Mesendoderm (in vitro differentiated cells): Measurements from ENCODE around the gene TBX6.

Source experiments
- DNase-seq: peaks from one replicate; pipeline ENCODE4 v3.0.0; 2013
- H2AK5ac ChIP-seq: 2 replicates; pipeline ENCODE4 v1.6.1; 2013; ENCODE audit warnings: low read length, inconsistent platforms
- H2BK120ac ChIP-seq: 2 replicates; pipeline ENCODE4 v1.6.1; 2013; ENCODE audit warnings: low read depth, mild to moderate bottlenecking, low read length, moderate library complexity, mixed read lengths
- H2BK15ac ChIP-seq: replicated peaks from 2 replicates; pipeline ENCODE4 v1.6.1; 2013; ENCODE audit warnings: low read depth, mild to moderate bottlenecking, moderate library complexity
- H2BK5ac ChIP-seq: 2 replicates; pipeline ENCODE4 v1.6.1; 2013; ENCODE audit warnings: low read length, inconsistent platforms
- H3K18ac ChIP-seq: 2 replicates; pipeline ENCODE4 v1.6.1; 2013; ENCODE audit warnings: mild to moderate bottlenecking, low read length, mixed read lengths
- H3K23ac ChIP-seq: one replicate; pipeline ENCODE4 v1.6.1; 2013; ENCODE audit warnings: low read length
- H3K27ac ChIP-seq: 2 replicates; pipeline ENCODE4 v1.5.1; 2013; ENCODE audit warnings: low read depth, mild to moderate bottlenecking, inconsistent platforms, low read length, moderate library complexity
- H3K27me3 ChIP-seq: 2 replicates; pipeline ENCODE4 v1.6.1; 2013; ENCODE audit warnings: low read length, control low read depth, mild to moderate bottlenecking, inconsistent platforms; ENCODE audit not compliant: insufficient read depth, poor library complexity
- H3K36me3 ChIP-seq: 2 replicates; pipeline ENCODE4 v1.6.1; 2013; ENCODE audit warnings: low read length, inconsistent platforms; ENCODE audit not compliant: control insufficient read depth, insufficient read depth
- H3K4ac ChIP-seq: one replicate; pipeline ENCODE4 v1.6.1; 2013; ENCODE audit warnings: low read depth, mild to moderate bottlenecking, low read length, moderate library complexity
- H3K4me1 ChIP-seq: 2 replicates; pipeline ENCODE4 v1.6.1; 2013; ENCODE audit warnings: low read depth, low read length, inconsistent platforms; ENCODE audit not compliant: control insufficient read depth
- H3K4me2 ChIP-seq: 2 replicates; pipeline ENCODE4 v1.6.1; 2013; ENCODE audit warnings: low read length
- H3K4me3 ChIP-seq: 2 replicates; pipeline ENCODE4 v1.5.1; 2013; ENCODE audit warnings: mild to moderate bottlenecking, low read length
- H3K56ac ChIP-seq: one replicate; pipeline ENCODE4 v1.6.1; 2013; ENCODE audit warnings: low read length
- H3K79me1 ChIP-seq: 2 replicates; pipeline ENCODE4 v1.6.1; 2013; ENCODE audit warnings: low read length, inconsistent platforms
- H3K79me2 ChIP-seq: 2 replicates; pipeline ENCODE4 v1.6.1; 2013; ENCODE audit warnings: mild to moderate bottlenecking, low read length; ENCODE audit not compliant: control insufficient read depth, insufficient read depth
- H3K9ac ChIP-seq: 2 replicates; pipeline ENCODE4 v1.6.1; 2013; ENCODE audit warnings: low read length, inconsistent platforms
- H4K5ac ChIP-seq: one replicate; pipeline ENCODE4 v1.6.1; 2013; ENCODE audit warnings: low read length
- H4K8ac ChIP-seq: one replicate; pipeline ENCODE4 v1.6.1; 2013; ENCODE audit warnings: low read depth, mild to moderate bottlenecking, control low read depth, low read length, moderate library complexity
- WGBS: extraction: QIAGEN DNeasy Blood & Tissue Kit; methylation state at CpG from one replicate; pipeline ENCODE4 v1.1.7; 2013; ENCODE audit warnings: low lambda C conversion rate, missing lambda C conversion rate; ENCODE audit not compliant: insufficient coverage; ENCODE audit errors: extremely low coverage; 5-methylcytosine and 5-hydroxymethylcytosine counted together

Gene TBX6

GRCh38 chr16:30075503-30076275 lies 16.0 kb downstream of the TBX6 start, which contains the start of gene PPP4C:
Gene PPP4C (plus strand): TSS chr16:30075994. CDS start chr16:30076378, 384 bp downstream.
- Histone ChIP-seq H2BK5ac (no peak within 1 kb of the TSS), H3K27me3 (no peaks in the 10 kb centered on the region), H3K18ac (peak within 1 kb of the TSS; percentile 75), H3K4me2 (peak within 1 kb of the TSS; percentile 97), H3K79me1 (peaks cover 26% of the 10 kb centered on the region), H2BK120ac (no peak within 1 kb of the TSS), H2AK5ac (peak within 1 kb of the TSS; percentile 65), H3K36me3 (peaks cover 10% of the 10 kb centered on the region), H3K4me1 (peaks cover 2% of the 10 kb centered on the region), H3K4ac (peak within 1 kb of the TSS; percentile 64), H3K56ac (peak within 1 kb of the TSS; percentile 99), H3K27ac (peak within 1 kb of the TSS; percentile 42), H4K5ac (no peak within 1 kb of the TSS), H3K9ac (peak within 1 kb of the TSS; percentile 98), H3K4me3 (peak within 1 kb of the TSS; percentile 97), H3K23ac (peak within 1 kb of the TSS; percentile 24), H3K79me2 (peaks cover 31% of the 10 kb centered on the region), H4K8ac (no peak within 1 kb of the TSS), H2BK15ac (no peak within 1 kb of the TSS)
- WGBS = no CpG with 5 or more reads among the region's 67 CpGs
- DNase-seq = peak; percentile 94

- Histone ChIP-seq H3K4ac (no peak overlapping the region), H3K4me1 (peaks cover 6% of the 10 kb centered on the region), H3K4me2 (no peak overlapping the region), H3K79me1 (peaks cover 25% of the 10 kb centered on the region), H3K18ac (no peak overlapping the region), H2BK5ac (no peak overlapping the region), H3K79me2 (peaks cover 25% of the 10 kb centered on the region), H3K27ac (no peak overlapping the region), H3K27me3 (no peaks in the 10 kb centered on the region), H3K4me3 (no peak overlapping the region), H2BK120ac (no peak overlapping the region), H2BK15ac (no peak overlapping the region), H2AK5ac (no peak overlapping the region), H4K8ac (no peak overlapping the region), H3K56ac (no peak overlapping the region), H3K36me3 (peaks cover 24% of the 10 kb centered on the region), H3K23ac (no peak overlapping the region), H3K9ac (no peak overlapping the region), H4K5ac (no peak overlapping the region)
- no peak for DNase-seq
Measured at GRCh38 chr16:30070490-30070889, 21.2 kb downstream of the TBX6 start.

GRCh38 chr16:30069611-30070462 lies 21.9 kb downstream of the TBX6 start:
- Histone ChIP-seq H3K4me1 (peaks cover 6% of the 10 kb centered on the region), H2BK15ac (no peak overlapping the region), H2AK5ac (no peak overlapping the region), H3K4me2 (no peak overlapping the region), H3K56ac (no peak overlapping the region), H4K8ac (no peak overlapping the region), H3K79me1 (peaks cover 25% of the 10 kb centered on the region), H3K9ac (no peak overlapping the region), H3K27me3 (no peaks in the 10 kb centered on the region), H3K27ac (no peak overlapping the region), H4K5ac (no peak overlapping the region), H2BK5ac (no peak overlapping the region), H3K79me2 (peaks cover 25% of the 10 kb centered on the region), H3K23ac (no peak overlapping the region), H2BK120ac (no peak overlapping the region), H3K18ac (no peak overlapping the region), H3K4me3 (no peak overlapping the region), H3K4ac (no peak overlapping the region), H3K36me3 (peaks cover 24% of the 10 kb centered on the region)
- no CpG with 5 or more reads among the region's 31 CpGs for WGBS
- no peak for DNase-seq

GRCh38 chr16:30068750-30069610 lies 22.7 kb downstream of the TBX6 start:
- Histone ChIP-seq H2BK120ac (no peak overlapping the region), H3K23ac (no peak overlapping the region), H4K5ac (no peak overlapping the region), H3K4me3 (no peak overlapping the region), H3K56ac (no peak overlapping the region), H3K4ac (no peak overlapping the region), H3K4me2 (no peak overlapping the region), H2BK5ac (no peak overlapping the region), H3K9ac (no peak overlapping the region), H3K36me3 (peaks cover 24% of the 10 kb centered on the region), H3K27ac (no peak overlapping the region), H2BK15ac (no peak overlapping the region), H2AK5ac (no peak overlapping the region), H3K79me2 (peaks cover 25% of the 10 kb centered on the region), H3K18ac (no peak overlapping the region), H3K79me1 (peaks cover 25% of the 10 kb centered on the region), H4K8ac (no peak overlapping the region), H3K4me1 (peaks cover 6% of the 10 kb centered on the region), H3K27me3 (no peaks in the 10 kb centered on the region)
- no CpG with 5 or more reads among the region's 17 CpGs for WGBS
- DNase-seq = peak; percentile 63

- Histone ChIP-seq H3K56ac (no peak overlapping the region), H4K5ac (no peak overlapping the region), H2AK5ac (no peak overlapping the region), H3K4me2 (no peak overlapping the region), H3K27ac (no peak overlapping the region), H3K27me3 (no peaks in the 10 kb centered on the region), H3K79me2 (peaks cover 25% of the 10 kb centered on the region), H2BK15ac (no peak overlapping the region), H3K9ac (no peak overlapping the region), H3K79me1 (peaks cover 28% of the 10 kb centered on the region), H2BK120ac (no peak overlapping the region), H3K18ac (no peak overlapping the region), H3K4ac (no peak overlapping the region), H3K23ac (no peak overlapping the region), H2BK5ac (no peak overlapping the region), H3K4me1 (peaks cover 11% of the 10 kb centered on the region), H3K4me3 (no peak overlapping the region), H4K8ac (no peak overlapping the region), H3K36me3 (peaks cover 24% of the 10 kb centered on the region)
- no CpG with 5 or more reads among the region's 9 CpGs for whole genome bisulfite sequencing
- DNase-seq = no peak
Measured at GRCh38 chr16:30068333-30068732, 23.4 kb downstream of the TBX6 start.
